HG03095 (cell line): ENCODE data around the gene FHAD1.

Source experiments
- ATAC-seq: cut with Tn5 transposase; IDR thresholded peaks from one replicate; pipeline ENCODE4 v1.9.1; 2021; ENCODE audit warnings: moderate library complexity; ENCODE audit not compliant: unreplicated experiment

Gene FHAD1

GRCh38 chr1:15246960-15247614 lies at the start of gene FHAD1:
FHAD1 (plus strand) TSS chr1:15247223; CDS start chr1:15251785, 4,562 bp downstream.
- no peak for ATAC-seq

GRCh38 chr1:15197591-15198447 lies 49.2 kb upstream of the FHAD1 start:
- no peak for ATAC-seq

- no peak for ATAC-seq
Observed at GRCh38 chr1:15198684-15199083, 48.3 kb upstream of the FHAD1 start.

- no peak for ATAC-seq
Observed at GRCh38 chr1:15201221-15201620, 45.8 kb upstream of the FHAD1 start.

GRCh38 chr1:15201849-15202551 lies 45.0 kb upstream of the FHAD1 start:
- ATAC-seq, result no peak

GRCh38 chr1:15204931-15205330 lies 42.1 kb upstream of the FHAD1 start:
- no peak for ATAC-seq

- no peak for ATAC-seq
Observed at GRCh38 chr1:15205586-15206346, 41.3 kb upstream of the FHAD1 start.

- ATAC-seq, result no peak
Observed at GRCh38 chr1:15206418-15207030, 40.5 kb upstream of the FHAD1 start.

GRCh38 chr1:15207031-15207828 lies 39.8 kb upstream of the FHAD1 start:
- no peak for ATAC-seq

GRCh38 chr1:15207829-15208429 lies 39.1 kb upstream of the FHAD1 start:
- no peak for ATAC-seq

- no peak for ATAC-seq
Observed at GRCh38 chr1:15210651-15211375, 36.2 kb upstream of the FHAD1 start.

GRCh38 chr1:15211424-15211823 lies 35.6 kb upstream of the FHAD1 start:
- no peak for ATAC-seq

- no peak for ATAC-seq
Observed at GRCh38 chr1:15212216-15212953, 34.6 kb upstream of the FHAD1 start.

- ATAC-seq, result no peak
Observed at GRCh38 chr1:15212954-15213291, 34.1 kb upstream of the FHAD1 start.

GRCh38 chr1:15213341-15213821 lies 33.6 kb upstream of the FHAD1 start:
- no peak for ATAC-seq

GRCh38 chr1:15214527-15214926 lies 32.5 kb upstream of the FHAD1 start:
- no peak for ATAC-seq

GRCh38 chr1:15215116-15215515 lies 31.9 kb upstream of the FHAD1 start:
- ATAC-seq, result no peak

- ATAC-seq, result no peak
Observed at GRCh38 chr1:15217654-15218053, 29.4 kb upstream of the FHAD1 start.
